HepG2 (cell line): Measurements from ENCODE around the gene PTPRQ.
"Not testable (repeated sequence)": the region's sequence is repeated elsewhere in the genome, so short reads cannot be mapped to it uniquely, and the experiment has no call there.

Experiments used
- HMG20A ChIP-seq: IDR thresholded peaks from 2 replicates; pipeline ENCODE4 v1.6.1; 2016; ENCODE audit warnings: borderline replicate concordance
- MIXL1 ChIP-seq: IDR thresholded peaks from 2 replicates; pipeline ENCODE4 v1.6.1; 2016
- RXRA ChIP-seq: sonication (generic); formaldehyde crosslinking; IDR thresholded peaks from 2 replicates; pipeline ENCODE4 v1.5.1; 2020; ENCODE audit warnings: missing genetic modification reagents
- TCF7L2 ChIP-seq: IDR thresholded peaks from 2 replicates; pipeline ENCODE4 v1.6.1; 2011; ENCODE audit warnings: mild to moderate bottlenecking, low read depth, low read length, moderate library complexity
- U2AF1 ChIP-seq: fragments of 200-400 bp; formaldehyde crosslinking; optimal IDR thresholded peaks from 2 replicates; pipeline ENCODE3; 2017; ENCODE audit warnings: mild to moderate bottlenecking, low read depth, low read length
- ZMYM2 ChIP-seq: sonication (generic); formaldehyde crosslinking; IDR thresholded peaks from 2 replicates; pipeline ENCODE4 v1.8.0; 2022; ENCODE audit warnings: mild to moderate bottlenecking, missing genetic modification reagents
- ZNF549 ChIP-seq: sonication (generic); formaldehyde crosslinking; IDR thresholded peaks from 2 replicates; pipeline ENCODE4 v1.5.0; 2020; ENCODE audit warnings: missing genetic modification reagents

DNA sequence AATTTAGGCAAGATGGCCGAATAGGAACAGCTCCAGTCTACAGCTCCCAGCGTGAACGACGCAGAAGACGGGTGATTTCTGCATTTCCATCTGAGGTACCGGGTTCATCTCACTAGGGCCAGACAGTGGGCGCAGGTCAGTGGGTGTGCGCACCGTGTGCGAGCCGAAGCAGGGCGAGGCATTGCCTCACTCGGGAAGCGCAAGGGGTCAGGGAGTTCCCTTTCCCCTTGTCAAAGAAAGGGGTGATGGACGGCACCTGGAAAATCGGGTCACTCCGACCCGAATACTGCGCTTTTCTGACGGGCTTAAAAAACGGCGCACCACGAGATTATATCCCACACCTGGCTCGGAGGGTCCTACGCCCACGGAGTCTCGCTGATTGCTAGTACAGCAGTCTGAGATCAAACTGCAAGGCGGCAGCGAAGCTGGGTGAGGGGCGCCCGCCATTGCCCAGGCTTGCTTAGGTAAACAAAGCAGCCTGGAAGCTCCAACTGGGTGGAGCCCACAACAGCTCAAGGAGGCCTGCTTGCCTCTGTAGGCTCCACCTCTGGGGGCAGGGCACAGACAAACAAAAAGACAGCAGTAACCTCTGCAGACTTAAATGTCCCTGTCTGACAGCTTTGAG lies 33.6 kb downstream of the PTPRQ start:
- TF ChIP-seq HMG20A (CRISPR knock-in tag); U2AF1; MIXL1; RXRA (CRISPR knock-in tag); ZMYM2 (CRISPR knock-in tag); TCF7L2; ZNF549 (CRISPR knock-in tag): not testable (repeated sequence)
